GM18873 (cell line): ENCODE measurements around the gene MAML1.
A peak's percentile ranks its signal among the peaks of the same experiment; 100 is the strongest.
"Not testable (repeated sequence)": the region's sequence is repeated elsewhere in the genome, so short reads cannot be mapped to it uniquely, and the experiment has no call there.

ENCODE experiments used
- ATAC-seq: cut with Tn5 transposase; IDR thresholded peaks from one replicate; pipeline ENCODE4 v1.9.1; 2021; ENCODE audit warnings: mild to moderate bottlenecking, moderate library complexity, moderate number of reproducible peaks; ENCODE audit not compliant: unreplicated experiment, low FRiP score

MAML1 gene, protein sequence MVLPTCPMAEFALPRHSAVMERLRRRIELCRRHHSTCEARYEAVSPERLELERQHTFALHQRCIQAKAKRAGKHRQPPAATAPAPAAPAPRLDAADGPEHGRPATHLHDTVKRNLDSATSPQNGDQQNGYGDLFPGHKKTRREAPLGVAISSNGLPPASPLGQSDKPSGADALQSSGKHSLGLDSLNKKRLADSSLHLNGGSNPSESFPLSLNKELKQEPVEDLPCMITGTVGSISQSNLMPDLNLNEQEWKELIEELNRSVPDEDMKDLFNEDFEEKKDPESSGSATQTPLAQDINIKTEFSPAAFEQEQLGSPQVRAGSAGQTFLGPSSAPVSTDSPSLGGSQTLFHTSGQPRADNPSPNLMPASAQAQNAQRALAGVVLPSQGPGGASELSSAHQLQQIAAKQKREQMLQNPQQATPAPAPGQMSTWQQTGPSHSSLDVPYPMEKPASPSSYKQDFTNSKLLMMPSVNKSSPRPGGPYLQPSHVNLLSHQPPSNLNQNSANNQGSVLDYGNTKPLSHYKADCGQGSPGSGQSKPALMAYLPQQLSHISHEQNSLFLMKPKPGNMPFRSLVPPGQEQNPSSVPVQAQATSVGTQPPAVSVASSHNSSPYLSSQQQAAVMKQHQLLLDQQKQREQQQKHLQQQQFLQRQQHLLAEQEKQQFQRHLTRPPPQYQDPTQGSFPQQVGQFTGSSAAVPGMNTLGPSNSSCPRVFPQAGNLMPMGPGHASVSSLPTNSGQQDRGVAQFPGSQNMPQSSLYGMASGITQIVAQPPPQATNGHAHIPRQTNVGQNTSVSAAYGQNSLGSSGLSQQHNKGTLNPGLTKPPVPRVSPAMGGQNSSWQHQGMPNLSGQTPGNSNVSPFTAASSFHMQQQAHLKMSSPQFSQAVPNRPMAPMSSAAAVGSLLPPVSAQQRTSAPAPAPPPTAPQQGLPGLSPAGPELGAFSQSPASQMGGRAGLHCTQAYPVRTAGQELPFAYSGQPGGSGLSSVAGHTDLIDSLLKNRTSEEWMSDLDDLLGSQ

DNA sequence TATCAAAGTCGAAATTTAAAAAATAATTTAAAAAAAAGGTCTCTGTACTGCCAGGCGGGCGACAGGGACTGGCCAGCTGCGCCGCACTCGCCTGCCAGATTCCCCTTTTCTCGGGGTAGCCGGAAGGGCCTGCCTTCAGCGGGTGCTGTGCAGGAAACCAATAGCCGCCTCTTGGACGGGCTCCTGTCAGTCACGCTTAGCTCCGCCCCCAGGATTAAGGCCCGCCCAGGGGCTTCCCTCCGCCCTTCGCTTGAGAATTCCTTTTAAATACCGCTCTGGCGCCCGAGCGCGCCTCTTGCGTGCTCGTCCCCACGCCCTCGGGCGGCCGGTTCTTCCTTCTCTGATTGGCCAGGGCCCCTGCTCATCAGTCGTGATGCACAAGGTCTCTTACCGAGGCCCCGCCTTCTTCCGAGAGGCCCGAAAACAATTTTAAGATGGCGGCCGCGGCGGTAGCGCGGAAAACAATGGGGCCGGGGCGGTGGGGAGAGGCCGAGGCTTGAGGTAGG is at the start of gene MAML1:
TSS of gene MAML1 (plus strand) at position 411 of the 506 bp plus-strand sequence. CDS start 291 bp downstream, outside the sequence.
- peak; percentile 95 for ATAC-seq

DNA sequence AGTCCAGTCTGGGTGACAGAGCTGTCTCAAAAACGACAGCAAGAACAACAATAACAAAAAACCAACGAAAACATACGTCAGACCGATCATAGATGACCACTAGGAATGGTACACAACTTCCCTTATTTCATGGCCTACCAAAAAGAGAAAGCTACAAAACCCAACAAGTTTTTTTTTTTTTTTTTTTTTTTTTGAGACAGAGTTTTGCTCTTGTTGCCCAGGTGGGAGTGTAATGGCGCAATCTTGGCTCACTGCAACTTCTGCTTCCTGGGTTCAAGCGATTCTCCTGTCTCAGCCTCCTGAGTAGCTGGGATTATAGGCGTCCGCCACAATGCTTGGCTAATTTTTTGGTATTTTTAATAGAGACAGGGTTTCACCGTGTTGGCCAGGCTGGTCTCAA is 43.4 kb upstream of the MAML1 start:
- not testable (repeated sequence) for ATAC-seq

DNA sequence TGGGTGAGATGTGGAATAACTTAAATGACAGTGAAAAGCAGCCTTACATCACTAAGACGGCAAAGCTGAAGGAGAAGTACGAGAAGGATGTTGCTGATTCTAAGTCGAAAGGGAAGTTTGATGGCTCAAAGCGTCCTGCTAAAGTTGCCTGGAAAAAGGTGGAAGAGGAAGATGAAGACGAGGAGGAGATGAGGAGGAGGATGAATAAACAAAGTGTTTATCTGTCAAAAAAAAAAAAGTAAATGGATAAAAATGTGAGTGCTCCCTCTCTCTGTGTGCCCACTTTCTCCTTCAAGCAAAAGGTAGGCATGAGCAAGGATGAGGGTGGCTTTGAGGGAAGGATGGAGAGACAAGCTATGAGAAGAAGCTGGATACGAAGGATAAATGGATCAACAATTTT is 38.1 kb upstream of the MAML1 start:
- no peak for ATAC-seq

DNA sequence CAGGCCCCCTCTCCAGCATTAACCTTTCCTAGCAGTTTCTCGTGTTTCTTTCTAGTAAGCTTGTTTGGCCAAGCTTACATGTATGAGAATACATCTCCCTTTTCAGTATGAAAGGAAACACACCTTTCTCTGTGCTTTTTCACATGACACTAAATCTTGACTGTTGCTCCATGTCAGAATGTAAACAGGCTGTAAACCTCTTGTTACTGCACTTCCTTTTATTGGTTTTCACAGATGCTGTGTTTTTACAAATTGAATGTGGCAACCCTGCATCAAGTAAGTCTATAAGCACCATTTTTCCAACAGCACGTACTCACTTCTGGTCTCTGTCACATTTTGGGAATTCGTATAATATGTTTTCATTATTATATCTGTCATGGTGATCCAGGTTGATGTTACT is 36.0 kb upstream of the MAML1 start:
- ATAC-seq = no peak

DNA sequence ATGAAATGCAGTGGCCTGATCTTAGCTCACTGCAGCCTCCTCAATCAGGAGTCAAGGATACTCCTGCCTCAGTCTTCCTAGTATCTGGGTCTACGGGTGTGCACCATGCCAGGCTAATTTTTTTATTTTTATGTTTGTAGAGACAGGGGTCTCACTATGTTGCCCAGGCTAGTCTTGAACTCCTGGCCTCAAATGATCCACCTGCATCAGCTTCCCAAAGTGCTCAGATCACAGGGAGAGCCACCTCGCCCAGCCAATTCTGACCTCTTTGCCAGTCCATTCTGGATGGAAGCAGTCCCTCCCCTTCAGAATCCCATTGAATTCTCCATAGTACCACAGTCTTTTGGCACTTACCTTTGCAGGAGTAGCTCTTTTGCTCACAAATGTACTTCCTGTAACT is 35.5 kb upstream of the MAML1 start:
- no peak for ATAC-seq

DNA sequence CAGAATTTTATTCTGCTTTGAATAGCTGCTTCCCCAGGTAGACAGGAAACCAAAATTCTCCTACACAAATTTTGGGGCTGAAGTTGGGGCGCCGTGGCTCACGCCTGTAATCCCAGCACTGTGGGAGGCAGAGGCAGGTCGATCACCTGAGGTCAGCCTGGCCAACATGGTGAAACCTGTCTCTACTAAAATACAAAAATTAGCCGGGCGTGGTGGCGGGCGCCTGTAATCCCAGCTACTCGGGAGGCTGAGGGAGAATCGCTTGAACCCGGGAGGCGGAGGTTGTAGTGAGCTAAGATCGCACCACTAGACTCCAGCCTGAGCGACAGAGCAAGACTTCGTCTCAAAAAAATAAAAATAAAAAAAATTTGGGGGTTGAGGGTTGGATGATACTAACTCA is 35.1 kb upstream of the MAML1 start:
- ATAC-seq = not testable (repeated sequence)

DNA sequence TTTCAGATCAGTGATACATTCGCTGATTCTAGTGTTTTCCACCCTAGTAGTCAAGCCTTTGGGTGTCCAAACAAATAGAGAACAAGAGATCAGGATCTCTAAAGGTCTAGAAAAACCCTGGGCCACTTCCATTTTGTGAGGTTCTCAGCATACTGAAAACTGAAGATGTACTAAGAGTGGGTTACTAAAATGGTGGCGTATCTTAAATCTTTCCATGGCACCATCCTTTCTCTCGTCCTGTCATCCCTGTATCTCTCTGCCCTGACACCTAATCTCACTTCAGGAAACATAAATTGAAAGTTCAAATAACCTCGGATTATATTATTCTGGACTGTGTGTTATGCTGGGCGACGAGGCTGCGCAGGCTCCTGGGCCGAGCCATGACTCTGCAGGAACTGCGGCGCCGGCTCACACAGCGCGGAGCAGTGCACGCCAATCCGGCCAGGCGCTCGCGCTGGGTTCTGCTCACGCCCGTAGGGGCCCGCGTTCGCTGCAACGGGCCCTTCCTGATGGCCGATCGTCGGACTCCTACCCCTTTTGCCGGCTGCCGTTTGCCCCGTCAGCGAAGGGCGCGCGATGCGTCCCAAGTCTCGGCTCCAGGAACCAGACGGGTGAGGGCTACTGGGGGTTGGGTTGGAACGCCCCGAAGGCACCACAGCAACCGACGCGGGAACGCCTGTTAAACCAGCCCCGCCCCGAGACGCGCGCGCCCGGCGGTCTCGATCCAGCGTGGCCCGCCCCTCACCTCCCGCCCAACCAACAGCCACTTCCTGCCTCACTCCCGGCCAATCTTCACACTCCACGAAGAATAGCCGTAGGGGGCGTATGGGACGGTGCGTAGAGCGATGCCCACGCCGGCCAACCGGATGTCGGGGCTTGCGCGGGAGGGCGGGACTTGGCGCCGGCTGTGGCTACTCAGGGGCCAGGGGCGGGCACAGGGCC is 34.4 kb upstream of the MAML1 start:
- peak; percentile 83 for ATAC-seq

DNA sequence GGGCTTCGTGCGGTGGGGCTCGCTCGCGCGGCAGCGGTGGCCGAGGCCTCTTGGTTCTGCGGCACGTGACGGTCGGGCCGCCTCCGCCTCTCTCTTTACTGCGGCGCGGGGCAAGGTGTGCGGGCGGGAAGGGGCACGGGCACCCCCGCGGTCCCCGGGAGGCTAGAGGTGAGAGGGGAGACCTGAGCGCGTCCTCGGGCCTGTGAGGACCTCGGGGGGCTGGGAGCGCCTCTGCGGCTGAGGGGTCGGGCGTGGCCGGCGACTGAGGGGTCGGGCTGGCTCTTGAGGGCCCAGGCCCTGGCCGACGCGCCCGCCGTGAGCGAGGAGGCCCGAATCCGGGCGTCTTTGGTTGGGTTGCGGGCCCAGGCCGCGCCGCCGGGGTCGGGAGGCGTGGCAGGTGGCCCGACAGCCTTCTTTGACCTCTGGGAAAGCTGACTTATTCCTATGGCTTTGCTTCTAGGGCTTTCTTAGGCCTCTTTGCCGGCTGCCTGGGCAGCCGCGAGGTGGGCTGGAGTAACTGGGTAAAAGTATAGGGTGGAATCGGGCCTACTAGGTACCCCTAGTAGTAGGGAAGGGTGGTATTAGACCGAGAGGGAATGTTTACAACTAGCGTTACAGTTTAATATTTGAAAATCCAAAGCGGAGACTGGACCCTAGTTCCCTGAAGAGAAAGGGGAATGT is 33.5 kb upstream of the MAML1 start, which contains the start of gene CANX:
TSS of gene CANX (plus strand) at position 33 of the 681 bp plus-strand sequence. CDS start 6,715 bp downstream, outside the sequence.
- ATAC-seq = peak; percentile 0

DNA sequence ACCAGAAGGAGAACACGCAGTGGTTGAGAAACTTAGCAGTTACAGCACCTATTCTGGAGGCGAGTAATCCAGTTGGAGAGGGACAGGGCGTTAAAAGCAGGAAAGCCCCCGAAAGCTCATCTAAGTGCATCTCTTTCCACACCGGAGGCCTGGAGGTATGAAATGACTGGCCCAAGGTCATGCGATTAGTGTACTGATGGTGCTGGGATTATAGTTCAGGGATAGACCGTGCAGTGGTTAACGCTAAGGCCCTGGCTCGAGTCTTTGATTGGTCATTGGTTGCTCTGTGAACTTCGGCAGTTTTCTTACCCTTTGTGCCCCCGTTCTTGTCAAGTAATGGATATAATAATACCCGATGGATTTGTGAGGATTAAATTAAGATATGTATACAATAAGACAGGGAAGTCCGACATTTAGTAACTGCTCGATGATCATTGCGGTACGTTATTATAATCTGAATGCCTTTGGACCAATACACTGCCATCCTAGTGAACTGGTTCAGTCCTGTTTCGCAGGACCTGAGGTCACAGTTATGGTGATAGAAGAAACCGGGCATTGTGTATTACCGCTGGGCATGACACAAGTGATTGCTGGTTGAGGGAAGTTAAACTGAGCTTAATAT is 32.9 kb upstream of the MAML1 start:
- ATAC-seq = peak; percentile 25

DNA sequence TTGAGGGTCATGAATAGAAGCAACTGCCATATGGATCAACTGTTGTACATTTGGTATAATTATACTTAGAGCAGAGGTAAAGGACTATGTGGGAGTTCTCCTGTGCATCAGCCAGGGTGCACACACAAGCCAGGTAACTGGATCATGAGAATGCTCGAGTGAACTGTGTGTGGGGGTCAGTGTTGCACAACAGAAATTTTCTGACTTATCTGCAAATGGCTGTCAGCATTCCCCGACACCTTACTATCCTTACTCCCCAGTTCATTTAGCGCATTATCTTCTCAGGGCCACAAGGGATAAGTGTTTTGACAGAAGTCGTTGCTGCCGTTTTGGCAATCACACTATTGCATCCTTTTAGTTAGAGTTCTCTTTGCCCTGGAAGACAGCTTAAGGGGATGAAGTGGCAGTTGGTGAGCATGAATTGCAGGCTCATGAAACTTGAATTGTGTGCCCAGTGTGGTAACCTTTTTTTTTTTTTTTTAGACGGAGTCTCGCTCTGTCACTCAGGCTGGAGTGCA is 32.2 kb upstream of the MAML1 start:
- ATAC-seq = no peak

DNA sequence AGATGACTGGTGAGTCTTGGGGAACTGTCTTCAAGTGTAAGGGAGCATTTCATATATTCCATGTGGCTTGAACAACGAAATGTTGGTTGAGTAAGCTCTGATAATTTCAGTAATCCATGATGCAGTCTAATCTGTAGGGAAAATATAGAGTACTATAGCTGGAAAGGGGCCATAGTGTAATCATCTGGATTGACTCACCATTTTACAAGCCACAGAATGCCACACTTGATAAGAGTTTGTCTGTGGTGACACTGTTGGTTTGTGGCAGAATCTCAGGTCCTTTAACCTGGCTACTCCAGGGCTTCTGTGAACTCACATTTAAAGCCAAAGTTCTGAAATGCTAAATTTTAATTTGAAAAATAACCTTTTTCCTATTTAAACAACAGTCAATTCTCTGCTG is 16.3 kb upstream of the MAML1 start:
- ATAC-seq = no peak

DNA sequence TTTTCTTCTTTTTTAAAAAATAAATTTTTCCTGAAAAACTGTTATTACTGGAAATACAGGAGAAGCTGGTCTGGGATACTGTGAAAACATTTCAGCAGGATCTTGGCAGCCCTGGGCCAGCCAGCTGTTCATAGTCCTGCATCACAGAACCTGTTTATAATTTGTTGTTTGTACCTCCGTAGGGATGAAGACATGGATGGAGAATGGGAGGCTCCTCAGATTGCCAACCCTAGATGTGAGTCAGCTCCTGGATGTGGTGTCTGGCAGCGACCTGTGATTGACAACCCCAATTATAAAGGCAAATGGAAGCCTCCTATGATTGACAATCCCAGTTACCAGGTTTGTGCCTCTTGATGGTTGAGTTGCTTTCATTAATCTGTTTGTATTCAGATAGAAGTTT is 12.4 kb upstream of the MAML1 start:
- ATAC-seq = no peak

DNA sequence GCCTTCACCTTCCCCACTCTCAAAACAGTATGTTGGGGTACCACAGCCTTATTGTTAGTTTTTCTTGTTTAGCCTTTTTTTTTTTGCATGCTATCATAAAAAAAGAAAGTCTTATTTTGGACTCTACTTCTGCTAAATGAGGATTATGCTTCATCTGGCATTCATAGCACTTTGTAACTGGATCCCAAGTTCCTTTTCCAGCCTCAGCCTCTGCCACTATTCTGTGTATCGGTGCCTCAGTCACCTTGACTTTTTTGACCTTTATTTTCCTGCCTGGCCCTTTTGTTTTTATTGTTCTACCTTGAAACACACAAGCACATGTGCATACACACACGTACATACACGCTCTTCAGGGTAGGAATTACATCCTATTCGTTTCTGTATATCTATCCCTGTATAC is 8.5 kb upstream of the MAML1 start:
- ATAC-seq = no peak

DNA sequence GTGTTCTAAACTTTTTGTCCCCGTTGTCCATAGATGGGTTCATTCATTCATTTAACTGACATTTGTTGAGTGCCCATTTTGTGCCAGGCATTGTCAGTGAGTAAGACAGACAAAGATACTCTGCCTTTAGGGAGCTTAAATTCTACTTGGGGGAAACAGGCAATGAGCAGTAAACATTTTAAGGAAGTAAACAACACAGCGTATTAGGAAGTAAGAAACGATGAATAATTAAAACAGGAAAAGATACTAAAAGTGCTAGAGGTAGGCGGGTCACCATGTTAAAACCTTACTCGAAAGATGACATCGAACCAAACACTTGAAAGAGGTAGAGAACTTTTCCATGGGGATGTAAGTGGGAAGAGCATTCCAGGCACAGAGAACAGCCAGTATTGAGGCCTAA is 5.5 kb upstream of the MAML1 start:
- ATAC-seq = no peak

DNA sequence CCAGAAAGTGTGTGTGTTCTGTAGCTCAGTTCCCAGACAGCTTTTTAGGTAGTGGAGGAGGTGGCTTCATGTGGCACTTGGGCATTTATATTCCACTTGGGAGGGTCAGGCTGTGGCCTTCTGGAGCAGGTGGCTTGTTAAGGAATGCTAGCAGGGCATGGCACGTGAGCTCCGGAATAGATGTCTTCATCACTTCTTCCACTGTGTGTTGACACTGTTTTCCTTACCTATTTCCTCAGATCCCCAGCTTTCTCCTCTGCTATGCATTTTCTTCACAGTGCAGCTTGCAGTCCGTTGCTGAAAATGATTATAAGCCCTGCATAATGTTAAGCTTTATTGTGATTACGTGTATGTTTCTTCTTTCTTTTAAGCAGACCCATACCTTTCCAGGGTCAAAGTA is 3.3 kb upstream of the MAML1 start:
- no peak for ATAC-seq

DNA sequence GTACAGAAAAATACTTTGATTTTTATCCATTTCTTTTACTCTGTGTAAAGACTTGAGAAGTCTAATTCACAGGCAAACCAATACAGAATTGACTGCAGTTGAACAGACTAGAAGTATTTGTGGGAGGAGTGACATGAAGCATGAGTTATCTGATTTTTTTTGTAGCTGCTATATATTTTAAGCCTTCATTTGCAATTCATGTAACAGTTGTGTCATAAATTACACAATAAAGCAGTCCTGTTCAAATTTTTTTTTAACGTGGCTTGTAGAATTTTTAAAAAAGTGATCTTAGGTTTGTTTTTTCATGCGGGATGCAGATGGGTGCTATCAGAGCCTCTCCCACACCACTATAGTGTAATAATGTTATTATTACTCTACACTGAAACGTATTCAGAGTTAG is 2.9 kb upstream of the MAML1 start:
- ATAC-seq = no peak

DNA sequence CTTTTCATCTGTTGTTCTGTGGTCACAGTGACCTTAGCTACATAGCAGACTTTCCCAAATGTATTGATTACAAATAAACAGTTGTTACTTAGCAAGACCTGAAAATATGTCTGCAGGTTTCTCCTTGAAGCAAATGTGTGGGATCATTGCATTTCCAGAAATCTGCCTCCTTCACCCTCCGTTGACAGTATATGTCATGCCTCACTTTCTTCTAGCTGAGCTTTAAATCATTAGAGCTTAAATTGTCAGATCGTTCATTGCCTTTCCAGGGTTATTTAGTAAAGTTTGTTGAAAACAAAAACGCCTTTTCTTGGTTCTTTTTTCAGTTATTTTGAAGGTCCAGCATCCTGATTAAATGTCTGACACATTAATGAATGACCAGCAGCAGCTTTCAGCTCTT is 2.3 kb upstream of the MAML1 start:
- no peak for ATAC-seq

DNA sequence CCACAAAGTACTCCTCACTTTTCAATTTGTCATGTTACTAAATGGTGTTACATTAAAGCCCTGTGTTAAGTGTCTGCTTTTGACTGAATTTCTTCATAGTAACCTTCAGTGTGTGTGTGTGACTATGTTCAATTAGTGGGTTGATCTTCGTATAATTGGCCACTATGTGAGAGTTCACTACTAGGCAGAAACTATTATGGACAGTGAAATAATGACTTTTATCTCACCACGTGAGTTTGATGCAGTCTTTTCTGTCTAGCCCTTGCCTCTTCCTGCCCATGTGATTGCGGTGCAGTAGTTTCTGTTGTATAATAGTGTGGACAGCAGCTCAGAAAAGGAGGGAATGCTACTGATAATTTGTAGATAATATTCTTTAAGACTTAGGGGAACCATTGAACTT is 1.8 kb upstream of the MAML1 start:
- ATAC-seq = no peak
